ENCODE data around the gene KAT2B. TPM values are rescaled to one million over a fixed set of nuclear protein-coding genes. Genes with fewer than 3 reads are reported as not detected.

Gene KAT2B
- total RNA-seq, 1 experiment from 2014 or later: 45.8 TPM

DNA sequence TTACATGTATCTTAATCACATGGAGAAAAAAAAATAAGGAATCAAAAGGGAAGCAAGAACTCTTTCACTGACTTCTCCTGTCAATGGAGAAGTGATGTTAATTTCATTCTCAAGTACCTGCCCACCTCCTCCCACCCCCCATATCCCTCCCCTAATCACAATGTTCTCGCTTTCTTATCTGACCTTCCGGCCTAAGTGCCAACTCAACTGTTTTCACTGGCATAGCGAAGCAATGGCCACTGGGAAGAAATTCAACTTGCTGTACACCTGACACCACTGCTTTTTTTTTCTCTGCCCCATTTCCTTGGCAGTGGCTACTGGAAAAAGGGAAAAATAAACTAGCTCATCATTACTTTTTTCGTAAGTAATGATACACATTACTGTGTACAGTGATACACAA, 142.0 kb downstream of the KAT2B start:
- Histone ChIP-seq H3K27ac (ENCODE audit: low read length) (no peak overlapping the region), H2AFZ (ENCODE audit: low read length) (no peak overlapping the region), H3K79me2 (ENCODE audit: low read length) (peaks cover 70% of the 10 kb centered on the region), H3K9ac (ENCODE audit: low read length) (no peak overlapping the region), H3K36me3 (ENCODE audit: insufficient read depth, low read length) (peaks cover 55% of the 10 kb centered on the region), H3K27me3 (ENCODE audit: low read length) (no peaks in the 10 kb centered on the region), H3K9me3 (ENCODE audit: low read length) (no peaks in the 10 kb centered on the region), H3K9me2 (replicated peaks; ENCODE audit: insufficient read depth, low read length) (no peaks in the 10 kb centered on the region), H3K4me2 (ENCODE audit: low read depth, low read length, poor library complexity, severe bottlenecking) (no peak overlapping the region), H3K4me1 (ENCODE audit: low read length) (peaks cover 21% of the 10 kb centered on the region), H3K4me3 (ENCODE audit: low read length) (no peak overlapping the region), H4K20me1 (ENCODE audit: insufficient read depth, low read depth, low read length) (no peaks in the 10 kb centered on the region)
- DNase-seq: no peak

DNA sequence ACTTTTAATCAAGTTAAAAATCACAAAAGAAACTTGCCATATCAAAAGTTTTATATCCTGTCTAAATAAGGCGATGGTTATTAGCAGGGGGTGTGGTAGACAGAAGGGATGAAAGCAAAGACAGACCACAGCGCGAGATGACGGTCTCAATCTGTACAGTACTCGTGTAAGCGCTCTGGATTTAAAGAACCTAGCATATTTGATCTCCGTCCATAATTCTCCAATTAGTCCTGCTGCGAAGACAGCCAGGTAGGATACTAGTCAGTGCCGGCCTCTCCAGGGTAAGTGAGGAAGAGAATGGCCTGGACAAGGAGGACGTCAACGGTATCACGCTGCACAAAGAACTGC, 145.1 kb downstream of the KAT2B start:
- Histone ChIP-seq H3K79me2 (ENCODE audit: low read length) (peaks cover 52% of the 10 kb centered on the region), H3K9me3 (ENCODE audit: low read length) (no peaks in the 10 kb centered on the region), H3K27ac (ENCODE audit: low read length) (peak overlapping the region; percentile 91), H3K4me1 (ENCODE audit: low read length) (peaks cover 26% of the 10 kb centered on the region), H3K4me3 (ENCODE audit: low read length) (peak overlapping the region; percentile 87), H3K4me2 (ENCODE audit: low read depth, low read length, poor library complexity, severe bottlenecking) (peak overlapping the region; percentile 89), H4K20me1 (ENCODE audit: insufficient read depth, low read depth, low read length) (no peaks in the 10 kb centered on the region), H3K9ac (ENCODE audit: low read length) (peak overlapping the region; percentile 94), H3K9me2 (replicated peaks; ENCODE audit: insufficient read depth, low read length) (no peaks in the 10 kb centered on the region), H3K36me3 (ENCODE audit: insufficient read depth, low read length) (peaks cover 27% of the 10 kb centered on the region; the same call in 1 of the 2 replicates), H3K27me3 (ENCODE audit: low read length) (no peaks in the 10 kb centered on the region), H2AFZ (ENCODE audit: low read length) (peak overlapping the region; percentile 60; the same call in 1 of the 2 replicates)
- DNase-seq: peak; percentile 71

DNA sequence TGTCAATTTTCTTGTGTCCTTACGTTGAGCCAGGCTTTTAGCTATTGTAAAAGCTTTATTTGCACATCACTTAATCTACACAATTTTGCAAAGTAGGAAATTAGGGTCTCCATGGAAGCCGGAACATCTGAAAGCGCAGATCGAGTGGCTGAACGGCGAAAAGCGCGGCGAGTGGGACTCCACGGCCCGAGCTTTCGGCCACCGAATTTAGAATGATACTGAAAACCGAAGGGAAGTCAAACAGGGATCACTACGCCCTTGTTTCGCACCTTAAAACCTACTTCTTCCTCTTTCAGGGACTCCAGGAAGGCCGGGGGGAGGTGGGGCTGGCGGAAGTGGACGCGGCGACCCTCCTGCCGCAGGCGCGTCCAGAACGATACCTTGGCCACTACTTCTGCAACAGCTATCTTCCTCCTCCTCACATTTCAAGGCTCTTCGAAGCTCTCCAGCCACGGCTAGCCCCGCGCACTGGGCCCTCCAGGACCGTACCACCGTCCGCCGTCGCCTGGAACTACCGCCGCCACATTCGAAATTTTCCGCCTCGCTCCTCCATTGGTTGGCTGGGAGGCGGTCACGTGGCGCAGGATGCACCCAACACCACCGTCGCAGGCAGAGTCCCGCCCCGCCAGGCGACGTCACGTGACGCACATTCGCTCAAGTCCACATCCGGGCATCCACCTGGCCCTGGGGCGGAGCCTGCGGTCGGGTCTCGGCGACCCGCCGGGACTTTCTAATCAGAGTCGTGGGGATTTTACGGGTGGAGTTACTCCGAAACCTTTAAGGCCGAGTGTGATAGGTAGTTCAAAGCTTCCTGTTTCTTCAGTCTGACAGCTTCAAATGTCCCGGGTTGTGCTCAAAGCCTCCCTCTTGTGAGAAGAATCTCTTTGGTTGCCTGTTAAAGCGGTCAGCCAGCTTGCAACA, 145.7 kb downstream of the KAT2B start, which contains the start of gene SGO1:
Gene SGO1, minus strand, starts transcription at position 528 of the 921 bp plus-strand sequence. CDS start 2,179 bp downstream, outside the sequence.
- DNase-seq: peak; percentile 99
- H3K9me3 ChIP-seq (ENCODE audit: low read length): no peaks in the 10 kb centered on the region
- peak within 1 kb of the TSS; percentile 87 for H3K4me3 ChIP-seq (ENCODE audit: low read length)
- H3K9ac ChIP-seq (ENCODE audit: low read length): peak within 1 kb of the TSS; percentile 94
- H3K79me2 ChIP-seq (ENCODE audit: low read length): peaks cover 45% of the 10 kb centered on the region
- no peaks in the 10 kb centered on the region for H3K27me3 ChIP-seq (ENCODE audit: low read length)
- H3K9me2 ChIP-seq (replicated peaks; ENCODE audit: insufficient read depth, low read length): no peaks in the 10 kb centered on the region
- H3K4me2 ChIP-seq (ENCODE audit: low read depth, low read length, poor library complexity, severe bottlenecking): peak within 1 kb of the TSS; percentile 89
- H2AFZ ChIP-seq (ENCODE audit: low read length): peak within 1 kb of the TSS; percentile 60; the same call in 1 of the 2 replicates
- H3K36me3 ChIP-seq (ENCODE audit: insufficient read depth, low read length): peaks cover 21% of the 10 kb centered on the region; the same call in 1 of the 2 replicates
- no peaks in the 10 kb centered on the region for H4K20me1 ChIP-seq (ENCODE audit: insufficient read depth, low read depth, low read length)
- peak within 1 kb of the TSS; percentile 91 for H3K27ac ChIP-seq (ENCODE audit: low read length)
- peaks cover 26% of the 10 kb centered on the region for H3K4me1 ChIP-seq (ENCODE audit: low read length)

DNA sequence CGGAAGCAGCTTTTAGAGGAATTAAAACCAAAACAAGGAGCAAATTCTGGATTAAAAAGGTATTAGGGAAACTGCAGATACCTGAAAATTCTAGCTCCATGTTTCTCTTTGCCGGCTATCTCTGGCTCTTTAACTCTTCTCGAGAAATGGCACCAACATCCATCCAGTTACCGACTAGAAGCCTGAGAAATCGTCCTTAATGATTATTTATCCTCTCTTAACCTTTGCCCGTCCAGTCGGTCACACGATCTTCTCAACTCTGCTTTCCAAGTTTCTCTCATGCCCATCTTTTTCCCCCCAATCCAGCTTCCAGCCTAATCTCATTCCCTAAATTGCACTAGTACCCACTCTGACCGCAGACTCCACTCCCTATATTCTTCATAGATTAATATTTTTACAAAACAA, 146.4 kb downstream of the KAT2B start:
- peaks cover 39% of the 10 kb centered on the region for H3K79me2 ChIP-seq (ENCODE audit: low read length)

DNA sequence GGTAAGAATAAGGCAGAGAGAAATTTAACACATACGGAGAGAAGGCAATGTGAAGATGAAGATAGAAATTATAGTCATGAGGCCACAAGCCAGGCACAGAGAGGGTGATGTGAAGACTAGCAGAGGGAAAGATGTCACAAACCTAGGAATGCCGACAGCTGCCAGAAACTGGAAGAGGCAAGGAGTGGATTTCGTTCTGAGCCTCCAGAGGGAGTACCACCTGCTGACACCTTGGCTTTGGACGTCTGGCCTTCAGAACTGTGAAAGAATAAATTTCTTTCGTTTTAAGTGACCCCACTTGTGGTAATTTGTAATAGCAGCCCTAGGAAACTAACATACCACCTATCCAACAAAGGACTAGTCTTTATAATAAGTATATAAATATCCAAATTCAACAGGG, 150.7 kb downstream of the KAT2B start:
- Histone ChIP-seq H3K36me3 (ENCODE audit: insufficient read depth, low read length) (no peaks in the 10 kb centered on the region), H3K9me2 (replicated peaks; ENCODE audit: insufficient read depth, low read length) (no peaks in the 10 kb centered on the region), H4K20me1 (ENCODE audit: insufficient read depth, low read depth, low read length) (no peaks in the 10 kb centered on the region), H3K9ac (ENCODE audit: low read length) (no peak overlapping the region), H3K4me3 (ENCODE audit: low read length) (no peak overlapping the region), H2AFZ (ENCODE audit: low read length) (no peak overlapping the region), H3K4me2 (ENCODE audit: low read depth, low read length, poor library complexity, severe bottlenecking) (no peak overlapping the region), H3K27ac (ENCODE audit: low read length) (no peak overlapping the region), H3K79me2 (ENCODE audit: low read length) (no peaks in the 10 kb centered on the region), H3K4me1 (ENCODE audit: low read length) (peaks cover 10% of the 10 kb centered on the region), H3K27me3 (ENCODE audit: low read length) (no peaks in the 10 kb centered on the region), H3K9me3 (ENCODE audit: low read length) (no peaks in the 10 kb centered on the region)
- no peak for DNase-seq

More for the DNA sequence above, 146.4 kb downstream of the KAT2B start:
- Histone ChIP-seq H3K27ac (ENCODE audit: low read length) (peak overlapping the region; percentile 80), H3K4me2 (ENCODE audit: low read depth, low read length, poor library complexity, severe bottlenecking) (peak overlapping the region; percentile 89), H3K4me1 (ENCODE audit: low read length) (peaks cover 26% of the 10 kb centered on the region), H3K36me3 (ENCODE audit: insufficient read depth, low read length) (peaks cover 20% of the 10 kb centered on the region; the same call in 1 of the 2 replicates), H3K9ac (ENCODE audit: low read length) (peak overlapping the region; percentile 71), H3K4me3 (ENCODE audit: low read length) (peak overlapping the region; percentile 67), H3K27me3 (ENCODE audit: low read length) (no peaks in the 10 kb centered on the region), H3K9me3 (ENCODE audit: low read length) (no peaks in the 10 kb centered on the region), H3K9me2 (replicated peaks; ENCODE audit: insufficient read depth, low read length) (no peaks in the 10 kb centered on the region), H4K20me1 (ENCODE audit: insufficient read depth, low read depth, low read length) (no peaks in the 10 kb centered on the region), H2AFZ (ENCODE audit: low read length) (peak overlapping the region; percentile 22; the same call in 1 of the 2 replicates)
- no peak for DNase-seq

DNA sequence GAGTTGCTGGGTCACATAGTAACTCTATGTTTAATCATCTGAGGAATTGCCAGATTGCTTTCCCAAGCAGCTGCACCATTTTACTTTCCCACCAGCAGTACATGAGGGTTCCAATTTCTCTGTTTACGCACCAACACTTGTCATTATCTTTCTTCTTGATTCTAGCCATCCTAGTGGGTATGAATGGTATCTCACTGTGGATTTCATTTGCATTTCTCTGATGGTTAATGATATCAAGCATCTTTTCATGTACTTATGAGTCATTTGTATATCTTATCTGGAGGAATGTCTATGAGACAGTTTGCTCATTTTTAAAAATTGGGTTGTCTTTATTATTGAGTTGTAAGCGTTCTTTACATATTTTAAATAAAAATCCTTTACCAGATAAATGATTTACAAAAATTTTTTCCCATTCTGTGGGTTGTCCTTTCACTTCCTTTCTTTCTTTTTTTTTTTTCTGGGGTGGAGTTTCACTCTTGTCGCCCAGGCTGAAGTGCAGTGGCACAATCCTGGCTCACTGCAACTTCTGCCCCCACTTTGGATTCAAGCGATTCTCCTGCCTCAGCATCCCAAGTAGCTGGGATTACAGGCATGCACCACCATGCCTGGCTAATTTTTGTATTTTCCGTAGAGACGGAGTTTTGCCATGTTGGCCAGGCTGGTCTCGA, 154.7 kb downstream of the KAT2B start:
- Histone ChIP-seq H3K9me2 (replicated peaks; ENCODE audit: insufficient read depth, low read length) (no peaks in the 10 kb centered on the region), H3K79me2 (ENCODE audit: low read length) (no peaks in the 10 kb centered on the region), H3K36me3 (ENCODE audit: insufficient read depth, low read length) (no peaks in the 10 kb centered on the region), H3K4me1 (ENCODE audit: low read length) (no peaks in the 10 kb centered on the region), H3K27me3 (ENCODE audit: low read length) (no peaks in the 10 kb centered on the region), H3K9me3 (ENCODE audit: low read length) (no peaks in the 10 kb centered on the region), H3K4me3 (ENCODE audit: low read length) (no peak overlapping the region), H3K4me2 (ENCODE audit: low read depth, low read length, poor library complexity, severe bottlenecking) (no peak overlapping the region), H3K27ac (ENCODE audit: low read length) (no peak overlapping the region), H3K9ac (ENCODE audit: low read length) (no peak overlapping the region), H4K20me1 (ENCODE audit: insufficient read depth, low read depth, low read length) (no peaks in the 10 kb centered on the region), H2AFZ (ENCODE audit: low read length) (no peak overlapping the region)
- no peak for DNase-seq

DNA sequence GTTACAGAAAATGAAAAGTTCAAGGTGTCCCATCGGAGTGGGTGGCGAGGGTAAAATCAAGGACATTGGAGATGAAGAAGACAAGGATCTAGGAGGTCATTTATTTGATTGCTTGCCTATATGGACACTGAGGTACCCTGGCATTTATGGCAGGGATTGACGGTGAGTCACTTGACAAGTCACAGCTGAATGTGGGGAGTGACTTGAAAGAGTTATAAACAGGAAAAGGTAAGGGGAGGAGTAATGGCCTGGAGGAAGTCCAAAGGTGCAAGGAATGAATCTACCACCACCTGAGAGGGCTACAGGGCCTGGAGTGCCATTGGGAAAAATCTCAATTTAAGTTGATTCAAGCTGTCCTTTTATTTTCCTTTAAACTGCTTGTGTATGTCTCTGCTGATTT, 157.5 kb downstream of the KAT2B start:
- H3K9ac ChIP-seq (ENCODE audit: low read length): no peak overlapping the region
- H3K4me3 ChIP-seq (ENCODE audit: low read length): no peak overlapping the region
- no peaks in the 10 kb centered on the region for H3K4me1 ChIP-seq (ENCODE audit: low read length)
- no peaks in the 10 kb centered on the region for H4K20me1 ChIP-seq (ENCODE audit: insufficient read depth, low read depth, low read length)
- no peak for DNase-seq
- no peak overlapping the region for H2AFZ ChIP-seq (ENCODE audit: low read length)
- no peaks in the 10 kb centered on the region for H3K79me2 ChIP-seq (ENCODE audit: low read length)
- H3K36me3 ChIP-seq (ENCODE audit: insufficient read depth, low read length): no peaks in the 10 kb centered on the region
- H3K27me3 ChIP-seq (ENCODE audit: low read length): no peaks in the 10 kb centered on the region
- no peak overlapping the region for H3K27ac ChIP-seq (ENCODE audit: low read length)
- no peak overlapping the region for H3K4me2 ChIP-seq (ENCODE audit: low read depth, low read length, poor library complexity, severe bottlenecking)
- no peaks in the 10 kb centered on the region for H3K9me2 ChIP-seq (replicated peaks; ENCODE audit: insufficient read depth, low read length)
- no peaks in the 10 kb centered on the region for H3K9me3 ChIP-seq (ENCODE audit: low read length)

DNA sequence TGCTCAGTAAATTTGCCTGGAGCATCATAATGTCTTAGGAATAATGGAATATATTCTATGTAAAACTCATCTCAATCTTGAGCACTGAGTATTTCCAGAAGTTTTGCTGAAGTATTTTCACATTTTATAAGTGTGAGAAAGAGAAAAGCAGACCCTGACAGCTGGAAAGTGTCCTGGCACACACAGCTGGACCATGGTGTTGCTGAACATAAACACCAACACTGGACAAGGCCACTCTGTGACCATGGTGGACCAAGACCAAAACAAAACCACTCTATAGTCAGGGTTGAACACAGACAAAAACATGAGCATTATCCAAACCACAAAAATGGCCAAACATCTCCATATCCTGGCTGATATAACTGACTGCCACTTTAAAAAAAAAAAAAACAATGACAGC, 160.9 kb downstream of the KAT2B start:
- Histone ChIP-seq H3K27ac (ENCODE audit: low read length) (no peak overlapping the region), H3K9me3 (ENCODE audit: low read length) (no peaks in the 10 kb centered on the region), H3K9ac (ENCODE audit: low read length) (no peak overlapping the region), H3K9me2 (replicated peaks; ENCODE audit: insufficient read depth, low read length) (no peaks in the 10 kb centered on the region), H2AFZ (ENCODE audit: low read length) (no peak overlapping the region), H3K4me2 (ENCODE audit: low read depth, low read length, poor library complexity, severe bottlenecking) (no peak overlapping the region), H3K4me1 (ENCODE audit: low read length) (no peaks in the 10 kb centered on the region), H3K79me2 (ENCODE audit: low read length) (no peaks in the 10 kb centered on the region), H3K27me3 (ENCODE audit: low read length) (no peaks in the 10 kb centered on the region), H3K36me3 (ENCODE audit: insufficient read depth, low read length) (no peaks in the 10 kb centered on the region), H3K4me3 (ENCODE audit: low read length) (no peak overlapping the region), H4K20me1 (ENCODE audit: insufficient read depth, low read depth, low read length) (no peaks in the 10 kb centered on the region)
- no peak for DNase-seq
